ENCODE measurements around the gene ALX4.

GRCh38 chr11:44309478-44310205 lies at the start of gene ALX4:
- TF ChIP-seq YY1 (IDR thresholded peaks at IDR 0.05; ENCODE audit: insufficient read depth, insufficient read length) (no peak), ZNF274 (IDR thresholded peaks at IDR 0.05; ENCODE audit: low read depth, low read length) (no peak)

Measured in NT2/D1 (cell line).